Body of pancreas (tissue), 4 donors: ENCODE results near the gene GPT2.

Experiments used
- CTCF ChIP-seq, 7 experiments: fragments of 450-650 bp in 4 of 7; fragments of 200-600 bp in 3 of 7; sonication (generic) in 3 of 7; IDR thresholded peaks; one replicate each; pipeline ENCODE4 v1.5.1; 2016 to 2019; ENCODE audit warnings: antibody characterized with exemption in 7 of 7
- POLR2A ChIP-seq, 3 donors: fragments of 450-650 bp; IDR thresholded peaks; one replicate each; pipeline ENCODE4 v1.6.1; 2016; ENCODE audit warnings: antibody characterized with exemption in 3 of 3, mild to moderate bottlenecking in 2 of 3

DNA sequence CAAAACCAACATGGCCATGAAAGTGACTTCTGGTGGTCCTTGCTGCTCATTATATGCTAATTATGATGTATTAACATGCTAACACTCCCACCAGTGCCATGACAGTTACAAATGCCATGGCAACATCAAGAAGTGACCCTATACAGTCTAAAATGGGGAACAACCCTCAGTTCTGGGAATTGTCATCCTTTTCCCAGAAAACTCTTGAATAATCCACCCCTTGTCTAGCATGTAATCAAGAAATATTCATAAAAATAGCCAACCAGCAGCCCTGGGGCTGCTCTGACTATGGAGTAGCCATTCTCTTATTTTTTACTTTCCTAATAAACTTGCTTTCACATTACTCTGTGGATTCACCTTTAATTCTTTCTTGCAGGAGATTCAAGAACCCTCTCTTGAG, 53.4 kb downstream of the GPT2 start:
- no peak for TF ChIP-seq CTCF (IDR thresholded peaks at IDR 0.05)
- TF ChIP-seq POLR2A (IDR thresholded peaks at IDR 0.05): no peak
